ENCODE measurements around the gene NKX6-1.

NKX6-1 gene

GRCh38 chr4:84498935-84499623, at the start of gene NKX6-1:
TSS of gene NKX6-1 (minus strand) at chr4:84499292. CDS start at chr4:84498228, 1,064 bp downstream.
- peak within 1 kb of the TSS; percentile 81 to 88 (median 81) for H3K4me3 Mint-ChIP-seq
- no peaks in the 10 kb centered on the region for H3K36me3 Mint-ChIP-seq (ENCODE audit: low read depth)
- TF ChIP-seq CTCF (IDR thresholded peaks at IDR 0.05; ENCODE audit: unreplicated experiment in 3 of 3): no peak
- peaks cover 6% of the 10 kb centered on the region for H3K9me3 Mint-ChIP-seq
- peaks cover 32% of the 10 kb centered on the region for H3K4me1 Mint-ChIP-seq
- H3K27me3 Mint-ChIP-seq (ENCODE audit: low read depth): peaks cover 98% of the 10 kb centered on the region
- H3K27ac Mint-ChIP-seq: no peak within 1 kb of the TSS

GRCh38 chr4:84547211-84547610, 48.1 kb upstream of the NKX6-1 start:
- no peak overlapping the region for H3K27ac Mint-ChIP-seq
- TF ChIP-seq CTCF (IDR thresholded peaks at IDR 0.05; ENCODE audit: unreplicated experiment in 3 of 3): no peak
- no peaks in the 10 kb centered on the region for H3K27me3 Mint-ChIP-seq (ENCODE audit: low read depth)
- no peaks in the 10 kb centered on the region for H3K4me1 Mint-ChIP-seq
- no peaks in the 10 kb centered on the region for H3K9me3 Mint-ChIP-seq
- no peak overlapping the region for H3K4me3 Mint-ChIP-seq
- H3K36me3 Mint-ChIP-seq (ENCODE audit: low read depth): no peaks in the 10 kb centered on the region

GRCh38 chr4:84545093-84545492, 46.0 kb upstream of the NKX6-1 start:
- Mint-ChIP-seq H3K36me3 (ENCODE audit: low read depth) (no peaks in the 10 kb centered on the region), H3K27ac (no peak overlapping the region), H3K4me3 (no peak overlapping the region), H3K9me3 (no peaks in the 10 kb centered on the region), H3K27me3 (ENCODE audit: low read depth) (no peaks in the 10 kb centered on the region), H3K4me1 (no peaks in the 10 kb centered on the region)
- TF ChIP-seq CTCF (IDR thresholded peaks at IDR 0.05; ENCODE audit: unreplicated experiment in 3 of 3): no peak

GRCh38 chr4:84535901-84536300, 36.8 kb upstream of the NKX6-1 start:
- Mint-ChIP-seq H3K4me1 (no peaks in the 10 kb centered on the region), H3K4me3 (no peak overlapping the region), H3K27me3 (ENCODE audit: low read depth) (no peaks in the 10 kb centered on the region), H3K36me3 (ENCODE audit: low read depth) (no peaks in the 10 kb centered on the region), H3K9me3 (peaks cover 11% of the 10 kb centered on the region), H3K27ac (no peak overlapping the region)
- no peak for TF ChIP-seq CTCF (IDR thresholded peaks at IDR 0.05; ENCODE audit: unreplicated experiment in 3 of 3)

- no peaks in the 10 kb centered on the region for H3K36me3 Mint-ChIP-seq (ENCODE audit: low read depth)
- no peaks in the 10 kb centered on the region for H3K4me1 Mint-ChIP-seq
- H3K27me3 Mint-ChIP-seq (ENCODE audit: low read depth): no peaks in the 10 kb centered on the region
- no peak overlapping the region for H3K27ac Mint-ChIP-seq
- no peak for TF ChIP-seq CTCF (IDR thresholded peaks at IDR 0.05; ENCODE audit: unreplicated experiment in 3 of 3)
- H3K9me3 Mint-ChIP-seq: peaks cover 11% of the 10 kb centered on the region
- no peak overlapping the region for H3K4me3 Mint-ChIP-seq
Measured at GRCh38 chr4:84531689-84532088, 32.6 kb upstream of the NKX6-1 start.

GRCh38 chr4:84530871-84531270, 31.8 kb upstream of the NKX6-1 start:
- Mint-ChIP-seq H3K4me3 (no peak overlapping the region), H3K9me3 (peaks cover 11% of the 10 kb centered on the region), H3K36me3 (ENCODE audit: low read depth) (no peaks in the 10 kb centered on the region), H3K4me1 (no peaks in the 10 kb centered on the region), H3K27ac (no peak overlapping the region), H3K27me3 (ENCODE audit: low read depth) (peaks cover 6% of the 10 kb centered on the region)
- no peak for TF ChIP-seq CTCF (IDR thresholded peaks at IDR 0.05; ENCODE audit: unreplicated experiment in 3 of 3)

Data from nephron (organoid).